Esophagus squamous epithelium (tissue), 4 donors: Measurements from ENCODE around the gene C11orf98.

Experiments used
- CTCF ChIP-seq, 6 experiments: fragments of 450-650 bp in 4 of 6; fragments of 200-600 bp in 2 of 6; sonication (generic) in 2 of 6; IDR thresholded peaks; one replicate each; pipeline ENCODE4 v1.5.1; 2016 to 2019; ENCODE audit warnings: antibody characterized with exemption in 6 of 6, mild to moderate bottlenecking in 4 of 6, moderate library complexity in 4 of 6
- POLR2A ChIP-seq, 4 donors: fragments of 450-650 bp; IDR thresholded peaks; one replicate each; pipeline ENCODE4 v1.6.1; 2017; ENCODE audit warnings: antibody characterized with exemption in 4 of 4, mild to moderate bottlenecking in 4 of 4, moderate library complexity in 3 of 4

GRCh38 chr11:62712276-62712812 lies 47.3 kb upstream of the C11orf98 start:
- TF ChIP-seq CTCF (IDR thresholded peaks at IDR 0.05) (no peak), POLR2A (IDR thresholded peaks at IDR 0.05) (no peak)
